A673 (cell line): ENCODE data around the gene CCDC9. TPM values are rescaled to one million over a fixed set of nuclear protein-coding genes. Genes with fewer than 3 reads are reported as not detected.

Experiments
- BruUV-seq: library from RNA; stranded (reverse); fragments of 400-500 nt; replicated peaks from 2 replicates; lab custom pipeline; 2021; lab: Mats Ljungman, UMichigan
- CTCF ChIA-PET: fragments of 300-600 bp; sonication (Branson Sonifier 250); formaldehyde crosslinking; loops from one replicate; lab custom pipeline; 2022; ENCODE audit warnings: antibody characterized with exemption; lab: Charles Lee
- POLR2A ChIA-PET: fragments of 300-600 bp; sonication (Branson Sonifier 250); formaldehyde crosslinking; loops from one replicate; lab custom pipeline; 2022; ENCODE audit warnings: antibody characterized with exemption; ENCODE audit not compliant: low non-redundant PET; lab: Charles Lee
- DNase-seq: peaks from one replicate; pipeline ENCODE4 v3.0.0-alpha.2; 2015; ENCODE audit warnings: low spot score
- H3K27ac ChIP-seq: fragments of 200-600 bp; sonication (generic); 2 replicates; pipeline ENCODE4 v1.5.1; 2016; ENCODE audit warnings: mixed run types, low read depth, mild to moderate bottlenecking, mixed read lengths, antibody characterized with exemption, low read length; ENCODE audit not compliant: poor library complexity, severe bottlenecking
- H3K27me3 ChIP-seq: fragments of 200-600 bp; sonication (generic); replicated peaks from 2 replicates; pipeline ENCODE4 v1.6.1; 2017; ENCODE audit warnings: mixed run types, low read depth, mild to moderate bottlenecking, mixed read lengths, antibody characterized with exemption, low read length; ENCODE audit not compliant: insufficient read depth, poor library complexity
- H3K36me3 ChIP-seq: fragments of 200-600 bp; sonication (generic); 2 replicates; pipeline ENCODE4 v1.6.1; 2016; ENCODE audit warnings: mixed run types, mild to moderate bottlenecking, mixed read lengths, antibody characterized with exemption, low read length; ENCODE audit not compliant: insufficient read depth, poor library complexity, severe bottlenecking
- H3K4me1 ChIP-seq: fragments of 200-600 bp; sonication (generic); 2 replicates; pipeline ENCODE4 v1.6.1; 2017; ENCODE audit warnings: mixed run types, mild to moderate bottlenecking, mixed read lengths, antibody characterized with exemption, low read length; ENCODE audit not compliant: insufficient read depth, poor library complexity, severe bottlenecking
- H3K4me3 ChIP-seq: fragments of 200-600 bp; sonication (generic); 2 replicates; pipeline ENCODE4 v1.5.1; 2016; ENCODE audit warnings: low read depth, mixed run types, mild to moderate bottlenecking, mixed read lengths, low read length; ENCODE audit not compliant: poor library complexity, severe bottlenecking
- H3K9me3 ChIP-seq: fragments of 200-600 bp; sonication (generic); 2 replicates; pipeline ENCODE4 v1.6.1; 2016; ENCODE audit warnings: mixed run types, low read depth, mild to moderate bottlenecking, mixed read lengths, antibody characterized with exemption, low read length; ENCODE audit not compliant: poor library complexity, severe bottlenecking
- EZH2 ChIP-seq: fragments of 200-600 bp; sonication (generic); IDR thresholded peaks from 2 replicates; pipeline ENCODE4 v1.6.1; 2017; ENCODE audit warnings: borderline replicate concordance, low read depth, mild to moderate bottlenecking, mixed read lengths, antibody characterized with exemption, low read length; ENCODE audit not compliant: poor library complexity, severe bottlenecking
- intact Hi-C: fragments of 100-400 bp; cut with micrococcal nuclease; formaldehyde crosslinking; loops from one replicate; pipeline ENCODE4 v1.10.0; 2022; ENCODE audit not compliant: unreplicated experiment
- total RNA-seq: library from RNA; stranded (reverse); gene quantifications from 2 replicates; pipeline ENCODE4 v1.2.3, GENCODE V29; 2021
- TF ChIP-seq, protein P1 (sequence below): fragments of 300-800, 200-600 bp; sonication (generic); conservative IDR thresholded peaks from 2 replicates; pipeline ENCODE4 v1.5.1; 2017; ENCODE audit warnings: low read depth, mild to moderate bottlenecking, antibody characterized with exemption, low read length, moderate library complexity, mixed read lengths

Gene CCDC9
- total RNA-seq, 1 experiment from 2014 or later: 36.4 TPM

DNA sequence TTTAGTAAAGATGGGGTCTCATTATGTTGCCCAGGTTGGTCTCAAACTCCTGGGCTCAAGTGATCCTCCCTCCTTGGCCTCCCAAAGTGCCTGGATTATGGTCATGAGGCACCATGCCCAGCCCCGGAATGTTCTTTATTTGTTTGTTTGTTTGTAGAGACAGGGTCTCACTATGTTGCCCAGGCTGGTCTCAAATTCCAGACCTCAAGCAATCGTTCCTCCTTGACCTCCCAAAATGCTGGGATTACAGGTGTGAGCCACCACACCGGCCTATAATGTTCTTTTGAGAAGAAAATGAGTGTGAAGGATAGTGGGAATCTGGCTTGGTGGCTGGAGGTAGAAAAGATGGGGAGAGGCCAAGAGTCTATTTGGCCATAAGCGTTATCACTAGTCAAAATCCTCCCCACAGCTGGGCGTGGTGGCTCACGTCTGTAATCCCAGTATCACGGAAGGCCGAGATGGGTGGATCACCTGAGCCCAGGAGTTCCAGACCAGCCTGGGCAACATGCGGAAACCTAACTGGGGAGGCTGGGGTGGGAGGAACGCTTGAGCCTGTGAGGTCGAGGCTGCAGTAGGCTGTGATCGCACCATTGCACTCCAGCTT lies 20.2 kb upstream of the CCDC9 start:
- no peak for DNase-seq
- peaks cover 13% of the 10 kb centered on the region for H3K27me3 ChIP-seq
- peaks cover 5% of the 10 kb centered on the region for H3K4me1 ChIP-seq
- H3K4me3 ChIP-seq: no peak overlapping the region
- CTCF ChIA-PET: no interaction called here
- no peaks in the 10 kb centered on the region for H3K36me3 ChIP-seq
- POLR2A ChIA-PET: no interaction called here
- no TSS peak for BruUV-seq
- TF ChIP-seq, protein P1, sequence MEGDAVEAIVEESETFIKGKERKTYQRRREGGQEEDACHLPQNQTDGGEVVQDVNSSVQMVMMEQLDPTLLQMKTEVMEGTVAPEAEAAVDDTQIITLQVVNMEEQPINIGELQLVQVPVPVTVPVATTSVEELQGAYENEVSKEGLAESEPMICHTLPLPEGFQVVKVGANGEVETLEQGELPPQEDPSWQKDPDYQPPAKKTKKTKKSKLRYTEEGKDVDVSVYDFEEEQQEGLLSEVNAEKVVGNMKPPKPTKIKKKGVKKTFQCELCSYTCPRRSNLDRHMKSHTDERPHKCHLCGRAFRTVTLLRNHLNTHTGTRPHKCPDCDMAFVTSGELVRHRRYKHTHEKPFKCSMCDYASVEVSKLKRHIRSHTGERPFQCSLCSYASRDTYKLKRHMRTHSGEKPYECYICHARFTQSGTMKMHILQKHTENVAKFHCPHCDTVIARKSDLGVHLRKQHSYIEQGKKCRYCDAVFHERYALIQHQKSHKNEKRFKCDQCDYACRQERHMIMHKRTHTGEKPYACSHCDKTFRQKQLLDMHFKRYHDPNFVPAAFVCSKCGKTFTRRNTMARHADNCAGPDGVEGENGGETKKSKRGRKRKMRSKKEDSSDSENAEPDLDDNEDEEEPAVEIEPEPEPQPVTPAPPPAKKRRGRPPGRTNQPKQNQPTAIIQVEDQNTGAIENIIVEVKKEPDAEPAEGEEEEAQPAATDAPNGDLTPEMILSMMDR: no peak
- no peak for TF ChIP-seq EZH2
- H3K9me3 ChIP-seq: no peaks in the 10 kb centered on the region
- H3K27ac ChIP-seq: no peak overlapping the region
- intact Hi-C loops: no loop called here

DNA sequence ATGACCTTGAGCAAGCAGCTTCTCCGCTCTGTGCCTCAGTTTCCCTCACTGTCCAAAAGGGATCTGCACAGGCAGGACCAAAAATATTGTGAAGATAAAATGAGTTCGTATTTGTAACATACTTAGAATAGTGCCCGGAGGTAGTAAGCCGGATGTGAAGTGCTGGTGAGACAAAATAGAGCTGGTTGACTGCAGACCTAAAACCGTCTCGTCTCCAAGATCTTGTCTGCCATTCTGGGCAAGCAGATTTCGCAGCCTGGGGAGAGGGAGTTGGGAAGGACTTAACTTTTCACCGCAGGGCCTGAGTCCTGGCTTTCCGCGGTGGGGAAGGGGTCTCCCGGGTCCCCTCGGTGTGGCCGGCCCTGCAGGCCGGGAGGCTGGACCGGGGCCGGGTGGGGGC lies 17.2 kb upstream of the CCDC9 start:
- DNase-seq: no peak
- H3K27ac ChIP-seq: no peak overlapping the region
- no TSS peak for BruUV-seq
- H3K4me1 ChIP-seq: peaks cover 11% of the 10 kb centered on the region
- H3K4me3 ChIP-seq: no peak overlapping the region
- no peaks in the 10 kb centered on the region for H3K36me3 ChIP-seq
- no peaks in the 10 kb centered on the region for H3K9me3 ChIP-seq
- no peak for TF ChIP-seq EZH2
- TF ChIP-seq, protein P1: no peak
- POLR2A ChIA-PET: interaction anchor here (0.6 kb wide), 1 partner anchor 13 kb away, joined by 7 read pairs; no protein-coding TSS in a partner anchor
- H3K27me3 ChIP-seq: peaks cover 13% of the 10 kb centered on the region
- intact Hi-C loops: no loop called here
- CTCF ChIA-PET: no interaction called here

DNA sequence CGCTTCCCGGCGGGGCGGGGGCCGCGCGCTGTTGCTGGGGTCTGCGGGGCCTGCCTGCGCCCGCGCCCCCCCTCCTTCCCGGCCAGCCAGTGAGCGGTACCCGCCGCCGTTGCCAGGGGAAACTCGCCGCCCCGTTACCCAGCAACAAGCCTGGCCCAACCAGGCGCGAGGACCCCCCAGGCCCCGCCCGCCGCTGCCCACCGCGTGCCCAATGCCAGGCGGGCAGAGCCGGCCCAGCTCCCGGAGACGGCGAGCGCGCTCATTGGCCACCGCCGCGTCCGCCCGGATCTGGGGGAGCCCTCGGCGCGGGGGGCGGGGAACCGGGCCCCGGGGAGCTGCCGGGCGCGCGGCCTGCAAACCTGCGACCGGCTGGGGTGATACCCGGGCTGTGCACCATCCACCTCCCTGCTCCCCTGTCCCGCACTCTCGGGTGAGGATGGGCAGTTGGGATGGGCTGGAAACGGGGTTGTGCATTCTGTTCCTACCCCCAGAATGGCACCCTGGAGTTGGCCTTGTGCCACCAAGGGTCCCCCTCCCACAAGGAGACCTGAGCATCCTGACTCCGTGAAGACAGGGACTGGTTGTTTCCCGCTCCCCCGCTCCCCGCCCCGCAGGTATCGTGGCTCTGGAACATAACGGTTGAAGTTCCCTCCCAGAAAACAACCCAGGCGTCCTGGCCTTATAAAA lies 16.6 kb upstream of the CCDC9 start:
- no peak overlapping the region for H3K4me3 ChIP-seq
- ChIA-PET CTCF (no interaction called here), POLR2A (interaction anchor here (0.6 kb wide), 2 partner anchors 14 to 232 kb away, joined by 7 to 8 read pairs; no protein-coding TSS in a partner anchor)
- no TSS peak for BruUV-seq
- H3K27ac ChIP-seq: no peak overlapping the region
- peaks cover 13% of the 10 kb centered on the region for H3K27me3 ChIP-seq
- intact Hi-C loops: loop anchor here (5.0 to 10.0 kb wide), 3 partner anchors 85 to 385 kb away; partner anchors contain the start of gene AP2S1
- DNase-seq: peak; percentile 71
- H3K36me3 ChIP-seq: no peaks in the 10 kb centered on the region
- TF ChIP-seq, protein P1: no peak
- TF ChIP-seq EZH2: no peak
- no peaks in the 10 kb centered on the region for H3K9me3 ChIP-seq
- H3K4me1 ChIP-seq: peaks cover 14% of the 10 kb centered on the region
